DMS53 treated with DMSO at 0.1 percent for 48 hours (cell line): ENCODE results near the gene FAM124B.

Experiments used
- DNase-seq: peaks from one replicate; lab custom pipeline; 2025; ENCODE audit not compliant: unreplicated experiment; lab: John Stamatoyannopoulos, UW

The FAM124B gene

GRCh38 chr2:224345492-224345891, 56.4 kb downstream of the FAM124B start:
- no peak for DNase-seq

GRCh38 chr2:224343226-224343625, 58.7 kb downstream of the FAM124B start:
- no peak for DNase-seq

GRCh38 chr2:224335991-224336390, 65.9 kb downstream of the FAM124B start:
- DNase-seq, result no peak

- no peak for DNase-seq
Measured at GRCh38 chr2:224334726-224335125, 67.2 kb downstream of the FAM124B start.

GRCh38 chr2:224333726-224334482, 68.0 kb downstream of the FAM124B start:
- no peak for DNase-seq

- DNase-seq, result no peak
Measured at GRCh38 chr2:224331698-224332097, 70.2 kb downstream of the FAM124B start.

- DNase-seq, result no peak
Measured at GRCh38 chr2:224328798-224329197, 73.1 kb downstream of the FAM124B start.
